K562 (cell line): ENCODE measurements around the gene POLR3GL. TPM values are rescaled to one million over a fixed set of nuclear protein-coding genes. Genes with fewer than 3 reads are reported as not detected.

Experiments used
- ARHGAP35 ChIP-seq: fragments of 450-650 bp; IDR thresholded peaks from 2 replicates; pipeline ENCODE4 v1.6.1; 2018; ENCODE audit not compliant: partially characterized antibody
- ELF4 ChIP-seq: fragments of 450-650 bp; formaldehyde crosslinking; IDR thresholded peaks from 2 replicates; pipeline ENCODE4 v1.4.0; 2022; ENCODE audit warnings: missing genetic modification characterization
- HDAC1 ChIP-seq, 2 experiments: fragments of 450-650 bp; IDR thresholded peaks; 2 replicates each; pipeline ENCODE4 v1.6.1; 2016 to 2017; ENCODE audit warnings: inconsistent platforms in 1 of 2, mild to moderate bottlenecking in 1 of 2, moderate library complexity in 1 of 2
- HDAC2 ChIP-seq: fragments of 450-650 bp; IDR thresholded peaks from 2 replicates; pipeline ENCODE4 v1.6.1; 2016; ENCODE audit warnings: mild to moderate bottlenecking
- LCOR ChIP-seq: sonication (generic); formaldehyde crosslinking; IDR thresholded peaks from 2 replicates; pipeline ENCODE4 v1.8.0; 2022; ENCODE audit warnings: mild to moderate bottlenecking, missing genetic modification reagents
- MYBL2 ChIP-seq, 2 experiments: fragments of 450-650 bp in 1 of 2; sonication (generic) in 1 of 2; formaldehyde crosslinking in 1 of 2; IDR thresholded peaks; 2 replicates each; pipeline versions ENCODE4 v1.6.1 to v1.8.1; 2017 to 2022; ENCODE audit warnings: borderline replicate concordance in 1 of 2, inconsistent platforms in 1 of 2, low read depth in 1 of 2, mild to moderate bottlenecking in 1 of 2, missing genetic modification reagents in 1 of 2, moderate library complexity in 1 of 2
- RBFOX2 ChIP-seq: fragments of 200-400 bp; formaldehyde crosslinking; IDR thresholded peaks from 2 replicates; pipeline ENCODE4 v1.6.1; 2017; ENCODE audit warnings: low read depth, mild to moderate bottlenecking, low read length, moderate library complexity
- TAF1 ChIP-seq: IDR thresholded peaks from 2 replicates; pipeline ENCODE4 v1.6.1; 2011; ENCODE audit warnings: mild to moderate bottlenecking, low read length, moderate library complexity; ENCODE audit not compliant: insufficient read depth, control insufficient read depth, severe bottlenecking; ENCODE audit errors: extremely low read depth
- ZNF347 ChIP-seq: fragments of 450-650 bp; formaldehyde crosslinking; IDR thresholded peaks from 2 replicates; pipeline ENCODE4 v1.4.0; 2020; ENCODE audit warnings: low read depth, mild to moderate bottlenecking, moderate library complexity
- ZNF444 ChIP-seq: fragments of 250-450 bp; sonication (Bioruptor Pico); IDR thresholded peaks from 2 replicates; pipeline ENCODE4 v1.4.0; 2020; ENCODE audit warnings: mild to moderate bottlenecking, moderate library complexity
- polyA plus RNA-seq, 8 experiments: library from polyadenylated mRNA; depleted of rRNA in 4 of 8; stranded (reverse) in 5 of 8; unstranded in 3 of 8; fragments of >200 nt; fragmentation: Nextera tagmentation in 2 of 8; fragmentation: Illumina TruSeq in 1 of 8; extraction: Ambion mirVana in 2 of 8; extraction: Trizol in 1 of 8; gene quantifications; 2 replicates each; pipeline versions ENCODE4 v1.2.1 to v1.2.3, GENCODE V29; 2011 to 2014; ENCODE audit warnings: inconsistent platforms in 1 of 8, missing spikeins in 1 of 8
- total RNA-seq, 7 experiments: library from RNA; depleted of rRNA in 6 of 7; stranded (reverse); fragments of >200 nt in 6 of 7; fragmentation: Illumina TruSeq in 2 of 7; extraction: Trizol in 2 of 7; gene quantifications; 2 replicates each; pipeline versions ENCODE4 v1.2.1 to v1.2.3, GENCODE V29; 2011 to 2021; ENCODE audit warnings: low replicate concordance in 1 of 7
- TF ChIP-seq, protein P1 (sequence below), 3 experiments: IDR thresholded peaks in 2 of 3; conservative IDR thresholded peaks in 1 of 3; 2 replicates each; pipeline ENCODE4 v1.5.1; 2011 to 2012; ENCODE audit warnings: low read length in 3 of 3, mild to moderate bottlenecking in 3 of 3, control low read depth in 2 of 3, improper control_type of control experiment in 1 of 3, inconsistent platforms in 1 of 3, low read depth in 1 of 3, mixed read lengths in 1 of 3, moderate library complexity in 1 of 3; ENCODE audit not compliant: insufficient read depth in 2 of 3
- TF ChIP-seq, protein P2 (sequence below): fragments of 450-650 bp; IDR thresholded peaks from 2 replicates; pipeline ENCODE4 v1.6.1; 2016; ENCODE audit warnings: mild to moderate bottlenecking, moderate library complexity

The POLR3GL gene
- total and polyA plus RNA-seq, 9 of the 15 experiments (the other 6 are each of a cell fraction or from before 2014, with no cell fraction given), result 14.6 to 48.4 (median 38.2) TPM

DNA sequence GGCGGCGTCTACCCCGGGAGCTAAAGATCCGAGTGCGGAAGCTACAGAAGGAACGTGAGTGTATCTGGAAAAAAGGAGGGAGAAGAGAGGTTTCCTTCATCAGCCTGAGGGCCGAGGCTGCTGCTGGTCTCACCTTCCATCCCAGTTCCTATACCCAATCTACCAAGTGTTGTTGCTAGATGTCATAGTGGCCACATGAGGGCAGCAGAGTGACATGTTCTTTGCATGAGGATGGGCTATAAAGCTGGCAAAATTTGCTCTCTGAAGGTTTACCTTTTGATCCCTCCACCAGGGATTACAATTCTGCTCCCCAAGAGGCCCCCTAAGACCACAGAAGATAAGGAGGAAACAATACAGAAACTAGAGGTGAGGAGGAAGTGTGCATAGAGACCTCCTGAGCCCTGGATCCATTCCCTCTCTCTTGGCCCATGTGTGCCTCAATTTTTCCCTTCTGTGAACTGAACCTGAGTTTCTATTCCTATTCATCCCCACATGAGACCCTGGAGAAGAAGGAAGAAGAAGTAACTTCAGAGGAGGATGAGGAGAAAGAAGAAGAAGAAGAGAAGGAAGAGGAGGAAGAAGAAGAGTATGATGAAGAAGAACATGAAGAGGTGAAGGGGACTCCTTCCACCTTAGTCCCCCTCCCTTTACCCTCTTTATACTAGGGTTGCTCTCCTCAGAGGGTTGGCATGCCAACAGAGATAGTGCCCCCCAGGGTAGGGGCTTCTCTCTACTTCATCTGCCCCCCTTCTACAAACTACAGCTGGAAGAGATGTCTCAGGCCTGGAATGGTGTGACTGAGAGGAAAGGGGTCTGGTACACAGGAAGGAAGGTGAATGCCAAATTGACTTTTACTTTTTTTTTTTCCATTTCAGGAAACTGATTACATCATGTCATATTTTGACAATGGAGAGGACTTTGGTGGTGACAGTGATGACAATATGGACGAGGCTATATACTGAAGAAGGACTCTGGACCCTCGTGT is 13.3 kb downstream of the POLR3GL start (continued):
- no peak for TF ChIP-seq HDAC2
- 0 out of 2 replicates have a peak, but pooled peaks have one; percentile 63 for TF ChIP-seq LCOR (CRISPR knock-in tag)
- no peak for TF ChIP-seq MYBL2 (IDR thresholded peaks at IDR 0.05; ENCODE audit: low read depth)
- TF ChIP-seq MYBL2 (CRISPR knock-in tag; IDR thresholded peaks at IDR 0.05; ENCODE audit: borderline replicate concordance), result no peak
- no peak for TF ChIP-seq ARHGAP35
- no peak for TF ChIP-seq ZNF347 (CRISPR knock-in tag)
- no peak for TF ChIP-seq ELF4 (CRISPR knock-in tag)
- no peak for TF ChIP-seq RBFOX2
- TF ChIP-seq, protein P1, sequence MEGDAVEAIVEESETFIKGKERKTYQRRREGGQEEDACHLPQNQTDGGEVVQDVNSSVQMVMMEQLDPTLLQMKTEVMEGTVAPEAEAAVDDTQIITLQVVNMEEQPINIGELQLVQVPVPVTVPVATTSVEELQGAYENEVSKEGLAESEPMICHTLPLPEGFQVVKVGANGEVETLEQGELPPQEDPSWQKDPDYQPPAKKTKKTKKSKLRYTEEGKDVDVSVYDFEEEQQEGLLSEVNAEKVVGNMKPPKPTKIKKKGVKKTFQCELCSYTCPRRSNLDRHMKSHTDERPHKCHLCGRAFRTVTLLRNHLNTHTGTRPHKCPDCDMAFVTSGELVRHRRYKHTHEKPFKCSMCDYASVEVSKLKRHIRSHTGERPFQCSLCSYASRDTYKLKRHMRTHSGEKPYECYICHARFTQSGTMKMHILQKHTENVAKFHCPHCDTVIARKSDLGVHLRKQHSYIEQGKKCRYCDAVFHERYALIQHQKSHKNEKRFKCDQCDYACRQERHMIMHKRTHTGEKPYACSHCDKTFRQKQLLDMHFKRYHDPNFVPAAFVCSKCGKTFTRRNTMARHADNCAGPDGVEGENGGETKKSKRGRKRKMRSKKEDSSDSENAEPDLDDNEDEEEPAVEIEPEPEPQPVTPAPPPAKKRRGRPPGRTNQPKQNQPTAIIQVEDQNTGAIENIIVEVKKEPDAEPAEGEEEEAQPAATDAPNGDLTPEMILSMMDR (IDR thresholded peaks at IDR 0.05 in 2 of 3, conservative IDR thresholded peaks at IDR 0.05 in 1 of 3; ENCODE audit: insufficient read depth in 2 of 3, low read depth in 1 of 3, low read length in 3 of 3), result peak; percentile 90 to 93 (median 91)
- TF ChIP-seq ZNF444, result no peak
- TF ChIP-seq TAF1, result no peak
- 0 out of 4 replicates have a peak, but pooled peaks of 1 of the 2 experiments have one; percentile 13 for TF ChIP-seq HDAC1 (IDR thresholded peaks at IDR 0.05)
- TF ChIP-seq, protein P2, sequence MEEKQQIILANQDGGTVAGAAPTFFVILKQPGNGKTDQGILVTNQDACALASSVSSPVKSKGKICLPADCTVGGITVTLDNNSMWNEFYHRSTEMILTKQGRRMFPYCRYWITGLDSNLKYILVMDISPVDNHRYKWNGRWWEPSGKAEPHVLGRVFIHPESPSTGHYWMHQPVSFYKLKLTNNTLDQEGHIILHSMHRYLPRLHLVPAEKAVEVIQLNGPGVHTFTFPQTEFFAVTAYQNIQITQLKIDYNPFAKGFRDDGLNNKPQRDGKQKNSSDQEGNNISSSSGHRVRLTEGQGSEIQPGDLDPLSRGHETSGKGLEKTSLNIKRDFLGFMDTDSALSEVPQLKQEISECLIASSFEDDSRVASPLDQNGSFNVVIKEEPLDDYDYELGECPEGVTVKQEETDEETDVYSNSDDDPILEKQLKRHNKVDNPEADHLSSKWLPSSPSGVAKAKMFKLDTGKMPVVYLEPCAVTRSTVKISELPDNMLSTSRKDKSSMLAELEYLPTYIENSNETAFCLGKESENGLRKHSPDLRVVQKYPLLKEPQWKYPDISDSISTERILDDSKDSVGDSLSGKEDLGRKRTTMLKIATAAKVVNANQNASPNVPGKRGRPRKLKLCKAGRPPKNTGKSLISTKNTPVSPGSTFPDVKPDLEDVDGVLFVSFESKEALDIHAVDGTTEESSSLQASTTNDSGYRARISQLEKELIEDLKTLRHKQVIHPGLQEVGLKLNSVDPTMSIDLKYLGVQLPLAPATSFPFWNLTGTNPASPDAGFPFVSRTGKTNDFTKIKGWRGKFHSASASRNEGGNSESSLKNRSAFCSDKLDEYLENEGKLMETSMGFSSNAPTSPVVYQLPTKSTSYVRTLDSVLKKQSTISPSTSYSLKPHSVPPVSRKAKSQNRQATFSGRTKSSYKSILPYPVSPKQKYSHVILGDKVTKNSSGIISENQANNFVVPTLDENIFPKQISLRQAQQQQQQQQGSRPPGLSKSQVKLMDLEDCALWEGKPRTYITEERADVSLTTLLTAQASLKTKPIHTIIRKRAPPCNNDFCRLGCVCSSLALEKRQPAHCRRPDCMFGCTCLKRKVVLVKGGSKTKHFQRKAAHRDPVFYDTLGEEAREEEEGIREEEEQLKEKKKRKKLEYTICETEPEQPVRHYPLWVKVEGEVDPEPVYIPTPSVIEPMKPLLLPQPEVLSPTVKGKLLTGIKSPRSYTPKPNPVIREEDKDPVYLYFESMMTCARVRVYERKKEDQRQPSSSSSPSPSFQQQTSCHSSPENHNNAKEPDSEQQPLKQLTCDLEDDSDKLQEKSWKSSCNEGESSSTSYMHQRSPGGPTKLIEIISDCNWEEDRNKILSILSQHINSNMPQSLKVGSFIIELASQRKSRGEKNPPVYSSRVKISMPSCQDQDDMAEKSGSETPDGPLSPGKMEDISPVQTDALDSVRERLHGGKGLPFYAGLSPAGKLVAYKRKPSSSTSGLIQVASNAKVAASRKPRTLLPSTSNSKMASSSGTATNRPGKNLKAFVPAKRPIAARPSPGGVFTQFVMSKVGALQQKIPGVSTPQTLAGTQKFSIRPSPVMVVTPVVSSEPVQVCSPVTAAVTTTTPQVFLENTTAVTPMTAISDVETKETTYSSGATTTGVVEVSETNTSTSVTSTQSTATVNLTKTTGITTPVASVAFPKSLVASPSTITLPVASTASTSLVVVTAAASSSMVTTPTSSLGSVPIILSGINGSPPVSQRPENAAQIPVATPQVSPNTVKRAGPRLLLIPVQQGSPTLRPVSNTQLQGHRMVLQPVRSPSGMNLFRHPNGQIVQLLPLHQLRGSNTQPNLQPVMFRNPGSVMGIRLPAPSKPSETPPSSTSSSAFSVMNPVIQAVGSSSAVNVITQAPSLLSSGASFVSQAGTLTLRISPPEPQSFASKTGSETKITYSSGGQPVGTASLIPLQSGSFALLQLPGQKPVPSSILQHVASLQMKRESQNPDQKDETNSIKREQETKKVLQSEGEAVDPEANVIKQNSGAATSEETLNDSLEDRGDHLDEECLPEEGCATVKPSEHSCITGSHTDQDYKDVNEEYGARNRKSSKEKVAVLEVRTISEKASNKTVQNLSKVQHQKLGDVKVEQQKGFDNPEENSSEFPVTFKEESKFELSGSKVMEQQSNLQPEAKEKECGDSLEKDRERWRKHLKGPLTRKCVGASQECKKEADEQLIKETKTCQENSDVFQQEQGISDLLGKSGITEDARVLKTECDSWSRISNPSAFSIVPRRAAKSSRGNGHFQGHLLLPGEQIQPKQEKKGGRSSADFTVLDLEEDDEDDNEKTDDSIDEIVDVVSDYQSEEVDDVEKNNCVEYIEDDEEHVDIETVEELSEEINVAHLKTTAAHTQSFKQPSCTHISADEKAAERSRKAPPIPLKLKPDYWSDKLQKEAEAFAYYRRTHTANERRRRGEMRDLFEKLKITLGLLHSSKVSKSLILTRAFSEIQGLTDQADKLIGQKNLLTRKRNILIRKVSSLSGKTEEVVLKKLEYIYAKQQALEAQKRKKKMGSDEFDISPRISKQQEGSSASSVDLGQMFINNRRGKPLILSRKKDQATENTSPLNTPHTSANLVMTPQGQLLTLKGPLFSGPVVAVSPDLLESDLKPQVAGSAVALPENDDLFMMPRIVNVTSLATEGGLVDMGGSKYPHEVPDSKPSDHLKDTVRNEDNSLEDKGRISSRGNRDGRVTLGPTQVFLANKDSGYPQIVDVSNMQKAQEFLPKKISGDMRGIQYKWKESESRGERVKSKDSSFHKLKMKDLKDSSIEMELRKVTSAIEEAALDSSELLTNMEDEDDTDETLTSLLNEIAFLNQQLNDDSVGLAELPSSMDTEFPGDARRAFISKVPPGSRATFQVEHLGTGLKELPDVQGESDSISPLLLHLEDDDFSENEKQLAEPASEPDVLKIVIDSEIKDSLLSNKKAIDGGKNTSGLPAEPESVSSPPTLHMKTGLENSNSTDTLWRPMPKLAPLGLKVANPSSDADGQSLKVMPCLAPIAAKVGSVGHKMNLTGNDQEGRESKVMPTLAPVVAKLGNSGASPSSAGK, result no peak
